Neuron (in vitro differentiated cells): ENCODE measurements around the gene SYT4.

Experiments used
- H2AFZ ChIP-seq: one replicate; pipeline ENCODE4 v1.6.1; 2013; ENCODE audit warnings: low read depth, mild to moderate bottlenecking, inconsistent platforms, low read length, moderate library complexity
- H3K27me3 ChIP-seq: one replicate; pipeline ENCODE4 v1.6.1; 2013; ENCODE audit warnings: low read length; ENCODE audit not compliant: insufficient read depth
- H3K36me3 ChIP-seq: one replicate; pipeline ENCODE4 v1.6.1; 2013; ENCODE audit warnings: low read length; ENCODE audit not compliant: insufficient read depth
- H3K4me1 ChIP-seq: one replicate; pipeline ENCODE4 v1.6.1; 2013; ENCODE audit warnings: low read length; ENCODE audit not compliant: insufficient read depth
- H3K4me3 ChIP-seq: 2 replicates; pipeline ENCODE4 v1.5.1; 2013; ENCODE audit warnings: mild to moderate bottlenecking, low read length, moderate library complexity
- H3K9me3 ChIP-seq: one replicate; pipeline ENCODE4 v1.6.1; 2013; ENCODE audit warnings: low read length

Gene SYT4

GRCh38 chr18:43271593-43272432 lies 5.5 kb downstream of the SYT4 start:
- Histone ChIP-seq H2AFZ (no peak overlapping the region), H3K36me3 (no peaks in the 10 kb centered on the region)

GRCh38 chr18:43267818-43268217 lies 9.5 kb downstream of the SYT4 start:
- no peaks in the 10 kb centered on the region for H3K36me3 ChIP-seq

More at GRCh38 chr18:43271593-43272432, 5.5 kb downstream of the SYT4 start:
- Histone ChIP-seq H3K4me3 (no peak overlapping the region), H3K27me3 (no peaks in the 10 kb centered on the region), H3K4me1 (peaks cover 6% of the 10 kb centered on the region), H3K9me3 (no peaks in the 10 kb centered on the region)

GRCh38 chr18:43265465-43265864 lies 11.8 kb downstream of the SYT4 start:
- H3K9me3 ChIP-seq: no peaks in the 10 kb centered on the region
- H3K36me3 ChIP-seq: no peaks in the 10 kb centered on the region
- no peak overlapping the region for H3K4me3 ChIP-seq
- H2AFZ ChIP-seq: no peak overlapping the region
- H3K27me3 ChIP-seq: no peaks in the 10 kb centered on the region
- no peaks in the 10 kb centered on the region for H3K4me1 ChIP-seq

More at GRCh38 chr18:43267818-43268217, 9.5 kb downstream of the SYT4 start:
- Histone ChIP-seq H3K4me1 (no peaks in the 10 kb centered on the region), H3K9me3 (no peaks in the 10 kb centered on the region), H3K27me3 (no peaks in the 10 kb centered on the region), H2AFZ (no peak overlapping the region), H3K4me3 (no peak overlapping the region)

- Histone ChIP-seq H3K4me3 (no peak overlapping the region), H3K36me3 (no peaks in the 10 kb centered on the region), H2AFZ (no peak overlapping the region), H3K27me3 (no peaks in the 10 kb centered on the region), H3K4me1 (peaks cover 2% of the 10 kb centered on the region), H3K9me3 (no peaks in the 10 kb centered on the region)
Measured at GRCh38 chr18:43248610-43249249, 28.6 kb downstream of the SYT4 start.

- no peak overlapping the region for H3K4me3 ChIP-seq
- H3K27me3 ChIP-seq: no peaks in the 10 kb centered on the region
- no peaks in the 10 kb centered on the region for H3K36me3 ChIP-seq
- no peak overlapping the region for H2AFZ ChIP-seq
- peaks cover 2% of the 10 kb centered on the region for H3K4me1 ChIP-seq
- no peaks in the 10 kb centered on the region for H3K9me3 ChIP-seq
Measured at GRCh38 chr18:43247944-43248343, 29.3 kb downstream of the SYT4 start.

GRCh38 chr18:43238429-43238828 lies 38.9 kb downstream of the SYT4 start:
- no peaks in the 10 kb centered on the region for H3K4me1 ChIP-seq
- H3K27me3 ChIP-seq: no peaks in the 10 kb centered on the region
- no peaks in the 10 kb centered on the region for H3K9me3 ChIP-seq
- no peaks in the 10 kb centered on the region for H3K36me3 ChIP-seq
- H2AFZ ChIP-seq: no peak overlapping the region
- no peak overlapping the region for H3K4me3 ChIP-seq

GRCh38 chr18:43236921-43237320 lies 40.4 kb downstream of the SYT4 start:
- Histone ChIP-seq H3K9me3 (no peaks in the 10 kb centered on the region), H3K36me3 (no peaks in the 10 kb centered on the region), H3K4me1 (no peaks in the 10 kb centered on the region), H3K27me3 (no peaks in the 10 kb centered on the region), H3K4me3 (no peak overlapping the region), H2AFZ (no peak overlapping the region)

GRCh38 chr18:43234889-43235288 lies 42.4 kb downstream of the SYT4 start:
- no peaks in the 10 kb centered on the region for H3K9me3 ChIP-seq
- no peak overlapping the region for H2AFZ ChIP-seq
- no peaks in the 10 kb centered on the region for H3K4me1 ChIP-seq
- H3K36me3 ChIP-seq: no peaks in the 10 kb centered on the region
- no peak overlapping the region for H3K4me3 ChIP-seq
- H3K27me3 ChIP-seq: no peaks in the 10 kb centered on the region

- no peaks in the 10 kb centered on the region for H3K4me1 ChIP-seq
- no peak overlapping the region for H2AFZ ChIP-seq
- no peaks in the 10 kb centered on the region for H3K36me3 ChIP-seq
- H3K9me3 ChIP-seq: no peaks in the 10 kb centered on the region
- no peak overlapping the region for H3K4me3 ChIP-seq
- H3K27me3 ChIP-seq: no peaks in the 10 kb centered on the region
Measured at GRCh38 chr18:43222501-43222900, 54.8 kb downstream of the SYT4 start.

- H3K27me3 ChIP-seq: no peaks in the 10 kb centered on the region
- H3K4me1 ChIP-seq: no peaks in the 10 kb centered on the region
- H3K4me3 ChIP-seq: no peak overlapping the region
- H3K36me3 ChIP-seq: no peaks in the 10 kb centered on the region
- no peaks in the 10 kb centered on the region for H3K9me3 ChIP-seq
- H2AFZ ChIP-seq: no peak overlapping the region
Measured at GRCh38 chr18:43220691-43221090, 56.6 kb downstream of the SYT4 start.
